Smooth muscle cell of the pulmonary artery (primary cell): ENCODE measurements around the gene OR5W2. TPM values are rescaled to one million over a fixed set of nuclear protein-coding genes. Genes with fewer than 3 reads are reported as not detected.

Source experiments
- total RNA-seq: library from RNA; depleted of rRNA; stranded (reverse); fragments of >200 nt; gene quantifications from 2 replicates; pipeline ENCODE4 v1.2.3, GENCODE V29; 2014

OR5W2 gene
- not detected in 2 replicates for total RNA-seq

DNA sequence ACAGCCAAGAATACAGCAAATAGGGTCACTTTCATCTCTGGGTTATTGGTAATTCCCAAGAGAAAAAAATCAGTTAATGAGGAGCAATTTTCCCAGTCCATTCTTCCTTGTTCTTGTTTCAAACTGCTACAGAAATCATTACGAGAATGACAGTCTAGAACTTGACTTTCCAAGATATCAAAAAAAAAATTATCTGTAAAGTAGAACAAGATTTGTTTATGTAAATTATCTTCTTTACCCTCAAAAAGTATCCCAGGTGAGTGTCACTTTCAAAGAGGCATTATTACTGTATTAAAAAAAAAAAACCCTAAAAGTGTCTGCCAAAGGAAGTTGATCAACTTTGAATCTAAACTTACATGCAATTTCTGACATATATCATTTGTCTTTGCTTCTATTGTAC is at the start of gene OR5W2:
Gene OR5W2 (minus strand): TSS at position 101 of the 400 bp plus-strand sequence. CDS start 0 bp downstream, at position 101.

DNA sequence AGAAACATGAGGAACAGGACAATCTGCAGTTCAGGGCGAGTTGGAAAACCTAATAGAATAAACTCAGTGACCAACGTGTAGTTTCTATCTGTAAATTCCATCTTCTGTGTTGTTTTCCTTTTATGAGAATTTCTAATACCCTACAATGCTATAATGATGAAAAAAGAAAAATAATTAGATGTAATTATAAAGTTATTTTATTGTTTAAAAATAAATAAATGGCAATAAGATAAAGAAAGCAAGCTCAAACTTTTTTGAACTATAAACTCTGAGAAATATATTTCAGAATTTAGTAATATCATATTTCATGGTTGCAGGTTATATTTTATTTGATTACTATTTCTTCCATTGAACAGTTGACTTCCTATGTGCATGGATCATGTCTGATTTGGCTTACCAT is 21.9 kb upstream of the OR5W2 start, which contains the start of gene OR5I1:
Gene OR5I1 (minus strand): TSS at position 101 of the 400 bp plus-strand sequence. CDS start 0 bp downstream, at position 101.

DNA sequence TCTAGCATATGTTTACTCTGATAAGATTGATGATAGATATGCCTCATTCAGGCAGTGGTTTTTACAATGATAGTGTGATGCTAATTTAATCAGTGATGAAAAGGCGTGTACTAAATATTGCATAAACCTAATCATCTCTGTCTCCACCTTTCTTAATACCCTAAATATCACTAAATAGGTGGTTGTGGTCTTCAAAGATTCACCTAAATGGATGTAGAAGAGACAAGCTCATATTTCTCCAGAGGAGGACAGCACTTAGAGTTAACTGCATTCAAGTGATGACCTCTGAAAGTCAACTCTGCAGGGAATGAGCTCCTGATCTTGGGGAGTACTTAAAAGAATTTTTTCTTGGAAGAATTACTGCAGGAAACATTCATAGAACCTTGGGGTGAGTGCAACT is 31.4 kb downstream of the OR5W2 start, which contains the start of gene TRIM51:
Gene TRIM51 (plus strand): TSS at position 301 of the 400 bp plus-strand sequence. CDS start 2,132 bp downstream, outside the sequence.

Other genes starting within 250 kb of the OR5W2 start
- not detected in 2 replicates for gene OR5D13, start 141.1 kb downstream of the OR5W2 start, total RNA-seq
- not detected in 2 replicates for gene OR5D14, start 119.0 kb downstream of the OR5W2 start, total RNA-seq
- not detected in 2 replicates for gene OR5L1, start 103.2 kb downstream of the OR5W2 start, total RNA-seq
- not detected in 2 replicates for gene OR5D18, start 95.0 kb downstream of the OR5W2 start, total RNA-seq
- not detected in 2 replicates for gene OR5L2, start 87.4 kb downstream of the OR5W2 start, total RNA-seq
- gene OR5D16, start 75.8 kb downstream of the OR5W2 start, total RNA-seq = not detected in 2 replicates
- gene TRIM51, start 31.3 kb downstream of the OR5W2 start, total RNA-seq = not detected in 2 replicates
- gene OR5I1, start 21.8 kb upstream of the OR5W2 start, total RNA-seq = not detected in 2 replicates
- not detected in 2 replicates for gene OR10AG1, start 55.4 kb upstream of the OR5W2 start, total RNA-seq
- not detected in 2 replicates for gene OR5F1, start 80.0 kb upstream of the OR5W2 start, total RNA-seq
- gene OR5AS1, start 113.1 kb upstream of the OR5W2 start, total RNA-seq = not detected in 2 replicates
- not detected in 2 replicates for gene OR8I2, start 178.7 kb upstream of the OR5W2 start, total RNA-seq
- not detected in 2 replicates for gene OR8H2, start 189.1 kb upstream of the OR5W2 start, total RNA-seq
- not detected in 2 replicates for gene OR8H3, start 207.8 kb upstream of the OR5W2 start, total RNA-seq
- not detected in 2 replicates for gene OR8J3, start 225.6 kb upstream of the OR5W2 start, total RNA-seq
- gene OR8K5, start 245.7 kb upstream of the OR5W2 start, total RNA-seq = not detected in 2 replicates